SK-N-SH (cell line): ENCODE measurements around the gene MFAP3. TPM values are rescaled to one million over a fixed set of nuclear protein-coding genes. Genes with fewer than 3 reads are reported as not detected.
"Not testable (repeated sequence)": the region's sequence is repeated elsewhere in the genome, so short reads cannot be mapped to it uniquely, and the experiment has no call there.

Experiments
- CTCF ChIA-PET: fragments of 300-600, 350-600 bp; formaldehyde crosslinking; extraction: SDS; loops from one replicate; lab custom pipeline; 2021; lab: Yijun Ruan, JAX
- POLR2A ChIA-PET: fragments of 350-600 bp; sonication (Branson Sonifier 250); formaldehyde crosslinking; extraction: SDS; loops from one replicate; lab custom pipeline; 2020; ENCODE audit warnings: antibody characterized with exemption, inconsistent platforms; lab: Yijun Ruan, JAX
- DNase-seq: peaks from one replicate; pipeline ENCODE4 v3.0.0; 2012
- H2AFZ ChIP-seq: fragments of 200-600 bp; sonication (generic); 2 replicates; pipeline ENCODE4 v1.8.1; 2016; ENCODE audit warnings: antibody characterized with exemption, mild to moderate bottlenecking, low read depth
- H3F3A ChIP-seq: fragments of 200-600 bp; sonication (generic); replicated peaks from 2 replicates; pipeline ENCODE3; 2016; ENCODE audit warnings: antibody characterized with exemption, mild to moderate bottlenecking; ENCODE audit not compliant: insufficient read depth
- H3K27ac ChIP-seq, 2 experiments: fragments of 200-500 bp in 1 of 2; fragments of 200-600 bp in 1 of 2; sonication (Bioruptor generic) in 1 of 2; sonication (generic), shearing (Covaris generic) in 1 of 2; 2 replicates each; pipeline versions ENCODE4 v1.5.1 to v1.6.1; 2014 to 2016; ENCODE audit warnings: low read depth in 2 of 2, inconsistent platforms in 1 of 2, low read length in 1 of 2, mild to moderate bottlenecking in 1 of 2, mixed read lengths in 1 of 2
- H3K27me3 ChIP-seq: fragments of 200-600 bp; sonication (generic), shearing (Covaris generic); 2 replicates; pipeline ENCODE4 v1.6.1; 2016; ENCODE audit warnings: mixed run types; ENCODE audit not compliant: insufficient read depth
- H3K36me3 ChIP-seq, 2 experiments: fragments of 200-500 bp in 1 of 2; fragments of 200-600 bp in 1 of 2; sonication (Bioruptor generic) in 1 of 2; sonication (generic) in 1 of 2; replicated peaks in 1 of 2; 2 replicates each; pipeline versions ENCODE3 to v1.5.1; 2014 to 2016; ENCODE audit warnings: low read length in 1 of 2, mild to moderate bottlenecking in 1 of 2; ENCODE audit not compliant: insufficient read depth in 2 of 2, control insufficient read depth in 1 of 2
- H3K4me1 ChIP-seq, 2 experiments: fragments of 200-500 bp in 1 of 2; fragments of 200-600 bp in 1 of 2; sonication (Bioruptor generic) in 1 of 2; sonication (generic), shearing (Covaris generic) in 1 of 2; 2 replicates each; pipeline versions ENCODE4 v1.5.1 to v1.6.1; 2014 to 2016; ENCODE audit warnings: low read depth in 1 of 2, low read length in 1 of 2, mixed run types in 1 of 2; ENCODE audit not compliant: insufficient read depth in 2 of 2, control insufficient read depth in 1 of 2
- H3K4me2 ChIP-seq: fragments of 200-600 bp; sonication (generic), shearing (Covaris generic); 2 replicates; pipeline ENCODE4 v1.6.1; 2017; ENCODE audit warnings: mixed run types
- H3K4me3 ChIP-seq, 2 experiments: fragments of 200-500 bp in 1 of 2; fragments of 200-600 bp in 1 of 2; sonication (Bioruptor generic) in 1 of 2; sonication (generic), shearing (Covaris generic) in 1 of 2; 2 replicates each; pipeline versions ENCODE4 v1.5.1 to v1.8.1; 2014 to 2016; ENCODE audit warnings: low read depth in 2 of 2, inconsistent platforms in 1 of 2, low read length in 1 of 2, mild to moderate bottlenecking in 1 of 2, mixed read lengths in 1 of 2, moderate library complexity in 1 of 2
- H3K79me2 ChIP-seq: fragments of 200-600 bp; sonication (generic); 2 replicates; pipeline ENCODE4 v1.8.1; 2017; ENCODE audit warnings: mild to moderate bottlenecking; ENCODE audit not compliant: insufficient read depth
- H3K9ac ChIP-seq: fragments of 200-600 bp; sonication (generic); 2 replicates; pipeline ENCODE4 v1.6.1; 2017; ENCODE audit warnings: mixed run types
- H3K9me2 ChIP-seq: fragments of 200-600 bp; sonication (generic); 2 replicates; pipeline ENCODE4 v1.6.1; 2017; ENCODE audit warnings: mixed run types
- H3K9me3 ChIP-seq: fragments of 200-600 bp; sonication (generic); 2 replicates; pipeline ENCODE4 v1.6.1; 2017; ENCODE audit warnings: mixed run types, mild to moderate bottlenecking, moderate library complexity
- H4K20me1 ChIP-seq: fragments of 200-600 bp; sonication (generic); 2 replicates; pipeline ENCODE4 v1.6.1; 2017; ENCODE audit warnings: mild to moderate bottlenecking, mixed run types; ENCODE audit not compliant: insufficient read depth
- CHD2 ChIP-seq: fragments of 150-350 bp; IDR thresholded peaks from 2 replicates; pipeline ENCODE4 v1.6.1; 2018; ENCODE audit warnings: low read length; ENCODE audit not compliant: partially characterized antibody
- CTCF ChIP-seq: fragments of 200-600 bp; sonication (generic); IDR thresholded peaks from 2 replicates; pipeline ENCODE4 v1.6.1; 2017; ENCODE audit warnings: antibody characterized with exemption, mild to moderate bottlenecking, moderate library complexity
- ELF1 ChIP-seq: IDR thresholded peaks from 2 replicates; pipeline ENCODE4 v1.4.0; 2012
- EP300 ChIP-seq, 2 experiments: IDR thresholded peaks; 2 replicates each; pipeline versions ENCODE4 v1.4.0 to v1.6.1; 2012; ENCODE audit warnings: borderline replicate concordance in 1 of 2, low read depth in 1 of 2, low read length in 1 of 2
- FOXJ3 ChIP-seq: sonication (generic); formaldehyde crosslinking; IDR thresholded peaks from 2 replicates; pipeline ENCODE4 v1.5.1; 2020; ENCODE audit warnings: mild to moderate bottlenecking, missing genetic modification reagents
- GABPA ChIP-seq: IDR thresholded peaks from 2 replicates; pipeline ENCODE4 v1.4.0; 2012; ENCODE audit warnings: low read depth, mild to moderate bottlenecking
- JUND ChIP-seq: IDR thresholded peaks from 2 replicates; pipeline ENCODE4 v1.4.0; 2012
- MEF2A ChIP-seq: IDR thresholded peaks from 2 replicates; pipeline ENCODE4 v1.4.0; 2012; ENCODE audit warnings: low read depth, borderline replicate concordance
- NFIC ChIP-seq: IDR thresholded peaks from 2 replicates; pipeline ENCODE4 v1.4.0; 2012; ENCODE audit warnings: borderline replicate concordance
- NRF1 ChIP-seq: IDR thresholded peaks from 2 replicates; pipeline ENCODE4 v1.6.1; 2012; ENCODE audit warnings: low read depth, mild to moderate bottlenecking, low read length
- POLR2AphosphoS5 ChIP-seq: IDR thresholded peaks from 2 replicates; pipeline ENCODE4 v1.6.1; 2012; ENCODE audit warnings: low read depth, low read length
- RFX5 ChIP-seq: IDR thresholded peaks from 2 replicates; pipeline ENCODE4 v1.6.1; 2012; ENCODE audit warnings: mild to moderate bottlenecking, improper control_type of control experiment, low read length
- SMC3 ChIP-seq: IDR thresholded peaks from 2 replicates; pipeline ENCODE4 v1.6.1; 2012; ENCODE audit warnings: low read depth, low read length, improper control_type of control experiment
- TAF1 ChIP-seq: IDR thresholded peaks from 2 replicates; pipeline ENCODE4 v1.6.1; 2012; ENCODE audit warnings: low read depth, mild to moderate bottlenecking, low read length, moderate library complexity, borderline replicate concordance
- TCF12 ChIP-seq: IDR thresholded peaks from 2 replicates; pipeline ENCODE4 v1.4.0; 2012
- YY1 ChIP-seq: IDR thresholded peaks from 2 replicates; pipeline ENCODE4 v1.4.0; 2012; ENCODE audit warnings: low read depth, mild to moderate bottlenecking
- WGBS: methylation state at CpG from one replicate; pipeline ENCODE4 v1.1.6; 2017; ENCODE audit warnings: low lambda C conversion rate; 5-methylcytosine and 5-hydroxymethylcytosine counted together
- polyA plus RNA-seq, 3 experiments: library from polyadenylated mRNA; depleted of rRNA; stranded (reverse); fragments of >200 nt; gene quantifications; 2 replicates each; pipeline ENCODE4 v1.2.3, GENCODE V29; 2012
- TF ChIP-seq, protein P1 (sequence below): IDR thresholded peaks from 2 replicates; pipeline ENCODE4 v1.6.1; 2012; ENCODE audit warnings: mild to moderate bottlenecking, low read depth, low read length, moderate library complexity
- TF ChIP-seq, protein P2 (sequence below): fragments of 150-350 bp; IDR thresholded peaks from 2 replicates; pipeline ENCODE4 v1.6.1; 2016; ENCODE audit warnings: mild to moderate bottlenecking, low read depth, low read length
- TF ChIP-seq, protein P3 (sequence below): IDR thresholded peaks from 2 replicates; pipeline ENCODE4 v1.4.0; 2012; ENCODE audit warnings: low read depth

Gene MFAP3
- polyA plus RNA-seq, 1 of the 3 experiments (the other 2 are of a cell fraction): 16.0 TPM

DNA sequence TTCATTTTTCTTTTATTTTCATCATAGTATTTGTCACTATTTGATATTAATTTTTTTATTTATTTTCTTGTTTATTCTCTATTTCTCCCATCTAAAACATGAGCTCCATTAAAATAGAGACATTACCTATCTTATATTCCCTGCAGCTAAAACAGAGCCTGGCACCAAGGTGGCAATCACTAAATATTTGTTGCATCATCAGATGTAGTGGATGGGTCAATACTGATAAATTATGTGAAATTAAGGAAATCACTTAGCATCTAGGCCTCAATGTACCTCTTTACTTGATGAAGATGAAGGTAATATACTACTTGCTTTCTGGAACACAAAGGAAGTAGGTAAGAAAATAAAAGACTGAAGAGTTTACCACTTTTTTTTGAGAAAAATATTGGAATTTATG is 24.6 kb downstream of the MFAP3 start (continued):
- TF ChIP-seq, protein P1, sequence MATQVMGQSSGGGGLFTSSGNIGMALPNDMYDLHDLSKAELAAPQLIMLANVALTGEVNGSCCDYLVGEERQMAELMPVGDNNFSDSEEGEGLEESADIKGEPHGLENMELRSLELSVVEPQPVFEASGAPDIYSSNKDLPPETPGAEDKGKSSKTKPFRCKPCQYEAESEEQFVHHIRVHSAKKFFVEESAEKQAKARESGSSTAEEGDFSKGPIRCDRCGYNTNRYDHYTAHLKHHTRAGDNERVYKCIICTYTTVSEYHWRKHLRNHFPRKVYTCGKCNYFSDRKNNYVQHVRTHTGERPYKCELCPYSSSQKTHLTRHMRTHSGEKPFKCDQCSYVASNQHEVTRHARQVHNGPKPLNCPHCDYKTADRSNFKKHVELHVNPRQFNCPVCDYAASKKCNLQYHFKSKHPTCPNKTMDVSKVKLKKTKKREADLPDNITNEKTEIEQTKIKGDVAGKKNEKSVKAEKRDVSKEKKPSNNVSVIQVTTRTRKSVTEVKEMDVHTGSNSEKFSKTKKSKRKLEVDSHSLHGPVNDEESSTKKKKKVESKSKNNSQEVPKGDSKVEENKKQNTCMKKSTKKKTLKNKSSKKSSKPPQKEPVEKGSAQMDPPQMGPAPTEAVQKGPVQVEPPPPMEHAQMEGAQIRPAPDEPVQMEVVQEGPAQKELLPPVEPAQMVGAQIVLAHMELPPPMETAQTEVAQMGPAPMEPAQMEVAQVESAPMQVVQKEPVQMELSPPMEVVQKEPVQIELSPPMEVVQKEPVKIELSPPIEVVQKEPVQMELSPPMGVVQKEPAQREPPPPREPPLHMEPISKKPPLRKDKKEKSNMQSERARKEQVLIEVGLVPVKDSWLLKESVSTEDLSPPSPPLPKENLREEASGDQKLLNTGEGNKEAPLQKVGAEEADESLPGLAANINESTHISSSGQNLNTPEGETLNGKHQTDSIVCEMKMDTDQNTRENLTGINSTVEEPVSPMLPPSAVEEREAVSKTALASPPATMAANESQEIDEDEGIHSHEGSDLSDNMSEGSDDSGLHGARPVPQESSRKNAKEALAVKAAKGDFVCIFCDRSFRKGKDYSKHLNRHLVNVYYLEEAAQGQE: no peak

DNA sequence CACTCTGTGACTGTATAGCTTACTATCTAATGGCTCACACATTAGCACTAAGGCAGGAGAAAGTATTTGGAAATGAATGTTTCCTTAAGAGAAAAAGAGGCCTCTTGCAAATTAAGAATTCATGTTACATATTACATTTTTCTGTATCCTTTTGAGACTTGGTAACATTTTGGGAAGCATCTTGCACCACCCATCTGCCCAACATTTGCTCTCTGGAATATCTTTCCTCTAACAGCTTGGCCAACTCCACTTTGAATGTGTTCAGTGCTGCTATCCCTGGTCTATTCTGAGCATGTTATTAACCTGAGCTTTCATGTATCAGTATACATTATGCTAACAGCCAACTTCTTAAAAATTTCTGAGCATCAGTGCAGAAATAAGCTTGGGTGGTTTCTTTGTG is 27.2 kb downstream of the MFAP3 start:
- DNase-seq: no peak
- H3K4me2 ChIP-seq: no peak overlapping the region
- no peak overlapping the region for H3K9ac ChIP-seq
- no peak for TF ChIP-seq NFIC
- TF ChIP-seq NRF1: no peak
- no peak for TF ChIP-seq MEF2A
- TF ChIP-seq SMC3: no peak
- no peak for TF ChIP-seq GABPA
- no peak for TF ChIP-seq YY1
- TF ChIP-seq JUND: no peak
- no peak for TF ChIP-seq EP300 (IDR thresholded peaks at IDR 0.05; ENCODE audit: borderline replicate concordance in 1 of 2, low read depth in 1 of 2, low read length in 1 of 2)
- TF ChIP-seq, protein P2, sequence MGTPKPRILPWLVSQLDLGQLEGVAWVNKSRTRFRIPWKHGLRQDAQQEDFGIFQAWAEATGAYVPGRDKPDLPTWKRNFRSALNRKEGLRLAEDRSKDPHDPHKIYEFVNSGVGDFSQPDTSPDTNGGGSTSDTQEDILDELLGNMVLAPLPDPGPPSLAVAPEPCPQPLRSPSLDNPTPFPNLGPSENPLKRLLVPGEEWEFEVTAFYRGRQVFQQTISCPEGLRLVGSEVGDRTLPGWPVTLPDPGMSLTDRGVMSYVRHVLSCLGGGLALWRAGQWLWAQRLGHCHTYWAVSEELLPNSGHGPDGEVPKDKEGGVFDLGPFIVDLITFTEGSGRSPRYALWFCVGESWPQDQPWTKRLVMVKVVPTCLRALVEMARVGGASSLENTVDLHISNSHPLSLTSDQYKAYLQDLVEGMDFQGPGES: no peak
- no peak for TF ChIP-seq FOXJ3 (CRISPR knock-in tag)
- no peak for TF ChIP-seq TAF1
- TF ChIP-seq POLR2AphosphoS5: no peak
- no peak for TF ChIP-seq CHD2
- no peak for TF ChIP-seq ELF1
- TF ChIP-seq, protein P3, sequence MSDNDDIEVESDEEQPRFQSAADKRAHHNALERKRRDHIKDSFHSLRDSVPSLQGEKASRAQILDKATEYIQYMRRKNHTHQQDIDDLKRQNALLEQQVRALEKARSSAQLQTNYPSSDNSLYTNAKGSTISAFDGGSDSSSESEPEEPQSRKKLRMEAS: no peak
- no peak for TF ChIP-seq RFX5
- TF ChIP-seq TCF12: no peak
- no peak for TF ChIP-seq CTCF
- TF ChIP-seq, all 33 proteins: peak for 0
- Histone ChIP-seq H3K4me3 (no peak overlapping the region), H3F3A (no peaks in the 10 kb centered on the region), H3K36me3 (no peaks in the 10 kb centered on the region), H2AFZ (no peak overlapping the region), H3K27ac (no peak overlapping the region), H3K9me2 (no peaks in the 10 kb centered on the region), H4K20me1 (no peaks in the 10 kb centered on the region), H3K4me1 (no peaks in the 10 kb centered on the region; a peak in 1 of 4 replicates), H3K9me3 (no peaks in the 10 kb centered on the region), H3K79me2 (no peaks in the 10 kb centered on the region), H3K27me3 (no peaks in the 10 kb centered on the region)
- CTCF ChIA-PET: interaction anchor here (1.3 to 11.6 kb wide), 5 partner anchors 10 to 339 kb away, joined by 5 to 184 read pairs (median 6); partner anchors contain the start of gene GALNT10
- POLR2A ChIA-PET: no interaction called here

DNA sequence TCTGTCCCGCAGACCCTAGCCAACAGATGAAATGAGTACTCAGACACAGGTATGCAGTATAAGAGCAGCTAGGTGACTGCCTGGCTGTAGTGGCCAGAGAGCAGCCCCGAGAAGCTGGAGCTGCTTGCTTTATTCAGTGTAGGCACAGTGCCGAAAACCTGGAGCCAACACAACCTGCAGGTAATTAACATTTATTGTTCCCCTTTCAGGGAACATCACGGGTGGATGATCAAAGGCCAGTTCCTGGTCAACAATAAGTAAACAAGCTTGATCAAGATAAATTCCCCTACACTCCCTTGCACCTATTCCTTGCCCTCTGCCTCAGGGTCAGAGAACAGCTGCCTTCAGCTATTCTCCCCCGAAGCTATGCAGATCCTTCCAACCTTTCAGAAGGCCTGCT is 31.1 kb downstream of the MFAP3 start:
- H3K4me1 ChIP-seq, H3K4me2 ChIP-seq, H3K9me2 ChIP-seq, H2AFZ ChIP-seq, H3K9ac ChIP-seq, H3F3A ChIP-seq, H3K27ac ChIP-seq, DNase-seq, H3K4me3 ChIP-seq, H3K79me2 ChIP-seq, H3K9me3 ChIP-seq, H3K27me3 ChIP-seq, POLR2A ChIA-PET, H4K20me1 ChIP-seq, H3K36me3 ChIP-seq: not testable (repeated sequence)
- 77% methylated on average over 4 of the region's 5 CpGs for WGBS
- CTCF ChIA-PET: interaction anchor here (1.1 to 11.6 kb wide), 7 partner anchors 94 to 335 kb away, joined by 3 to 184 read pairs (median 6); no protein-coding TSS in a partner anchor
